Measurements from ENCODE around the gene ZBED1.
"Not testable (repeated sequence)": the region's sequence is repeated elsewhere in the genome, so short reads cannot be mapped to it uniquely, and the experiment has no call there.

Gene ZBED1

GRCh38 chrX:2495595-2495994 lies 5.2 kb downstream of the ZBED1 start:
- no peak for DNase-seq

DNA sequence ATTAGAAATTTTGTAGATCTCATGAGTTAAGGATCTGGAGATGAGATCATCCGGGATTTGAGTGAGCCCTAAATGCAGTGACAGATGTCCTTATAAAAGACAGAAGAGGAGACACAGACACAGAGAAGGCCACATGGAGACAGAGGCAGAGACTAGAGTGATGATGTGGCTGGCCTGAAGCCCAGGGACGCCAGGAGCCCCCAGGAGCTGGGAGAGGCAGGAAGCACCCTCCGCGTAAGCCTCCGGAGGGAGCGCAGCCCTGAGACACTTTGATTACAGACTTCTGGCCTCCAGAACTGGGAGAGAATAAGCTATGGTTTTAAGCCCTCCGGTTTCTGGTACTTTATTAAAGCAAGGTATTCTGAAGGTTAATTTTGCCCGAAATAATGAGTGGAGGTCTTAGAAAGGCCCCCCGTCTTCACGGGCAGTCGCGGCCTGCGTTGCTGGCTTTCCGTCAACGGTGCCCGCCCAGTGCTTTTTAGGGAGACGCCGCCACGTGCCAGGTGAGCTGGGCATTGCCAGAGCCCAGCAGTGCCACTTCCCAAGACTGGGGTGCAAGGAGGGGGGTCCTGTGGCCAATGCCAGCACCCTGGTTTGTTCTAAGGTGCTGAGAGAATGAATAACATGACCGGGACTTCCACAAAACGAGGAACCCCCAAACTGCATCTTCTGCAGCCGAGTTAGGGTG lies 8.1 kb downstream of the ZBED1 start:
- DNase-seq, result no peak

DNA sequence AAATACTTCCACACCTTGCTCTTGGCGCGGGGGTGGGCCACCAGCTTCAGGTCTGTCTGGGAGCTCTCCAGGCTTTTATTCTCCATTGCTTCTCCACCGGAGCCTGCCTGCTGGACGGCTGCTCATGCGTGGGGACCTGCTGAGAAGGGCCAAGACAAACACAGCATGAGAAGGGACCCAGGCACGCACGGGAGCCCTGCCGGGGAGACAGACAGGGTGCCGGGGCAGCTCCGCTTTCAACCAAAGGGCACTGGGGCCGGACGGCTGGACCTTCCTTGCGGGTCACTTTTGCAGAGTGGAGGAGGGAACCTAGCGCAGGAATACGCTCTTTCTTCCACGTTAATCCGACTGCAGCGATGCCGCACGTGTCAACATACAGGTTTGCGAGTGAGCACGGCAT lies 10.1 kb downstream of the ZBED1 start:
- no peak for DNase-seq

GRCh38 chrX:2489446-2490445 lies 11.0 kb downstream of the ZBED1 start:
- no peak for DNase-seq

DNA sequence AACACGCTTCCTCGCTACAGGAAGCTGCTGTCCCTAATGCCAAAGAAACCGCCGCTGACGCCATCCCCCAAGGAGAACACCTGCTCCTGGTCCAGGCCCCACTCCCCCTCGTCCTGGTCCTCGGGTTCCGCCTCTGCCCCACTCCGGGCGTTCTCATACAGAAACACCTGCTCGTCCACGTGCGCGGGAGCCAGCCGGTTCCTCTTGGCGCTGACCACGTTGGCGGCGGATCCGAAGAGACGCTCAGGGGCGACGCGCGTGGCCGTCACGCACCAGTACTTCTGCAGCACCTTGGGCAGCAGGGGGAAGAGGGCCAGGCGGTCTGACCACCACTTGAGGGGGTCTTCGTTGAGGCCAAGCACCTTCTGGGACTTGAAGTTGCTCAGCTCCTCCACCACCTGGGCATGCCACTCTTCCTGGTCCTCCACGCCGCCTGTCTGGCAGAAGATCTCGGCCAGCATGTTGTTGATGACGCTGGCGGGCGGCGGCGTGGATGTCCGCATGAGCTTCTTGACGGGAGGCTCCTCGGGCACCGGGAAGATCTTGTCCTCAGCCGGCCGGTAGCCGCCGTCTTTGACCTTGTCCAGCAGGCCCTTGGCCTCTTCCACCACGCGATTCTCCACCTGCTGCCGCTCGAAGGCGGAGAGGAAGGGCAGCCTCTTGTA lies 12.0 kb downstream of the ZBED1 start:
- DNase-seq, result no peak

GRCh38 chrX:2487366-2487765 lies 13.4 kb downstream of the ZBED1 start:
- no peak for DNase-seq

DNA sequence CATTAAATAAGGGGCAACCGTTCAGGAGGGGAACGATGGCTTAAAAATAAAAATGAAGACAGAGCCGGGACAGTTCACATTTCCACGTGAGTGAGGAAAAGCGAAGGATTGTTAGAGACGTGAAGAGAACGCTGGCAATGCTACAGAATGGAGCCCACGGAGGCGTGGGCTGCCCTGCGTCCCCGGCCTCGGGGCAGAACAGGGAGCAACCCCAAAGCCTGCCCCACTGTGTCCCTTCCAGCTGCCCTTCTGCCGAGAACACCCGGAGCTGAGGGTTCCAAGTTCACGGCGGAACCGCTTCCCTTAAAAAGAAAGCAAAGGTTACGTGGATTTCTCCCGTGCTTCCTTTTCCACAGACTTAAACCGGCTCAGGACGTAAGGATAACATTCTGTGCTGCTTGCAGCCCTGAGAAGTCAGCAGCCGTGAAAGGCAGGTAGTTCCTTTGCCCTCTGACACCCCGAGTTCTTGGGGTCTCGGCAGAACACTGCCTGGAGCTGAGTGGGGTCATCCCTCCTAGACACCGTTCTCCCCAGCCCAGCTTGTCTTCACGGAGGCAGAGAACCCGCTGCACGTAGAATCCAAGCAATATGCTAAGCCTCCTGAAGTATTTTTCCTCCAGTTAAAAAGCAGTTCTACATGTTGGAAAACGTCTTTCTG lies 14.2 kb downstream of the ZBED1 start:
- DNase-seq, result no peak

DNA sequence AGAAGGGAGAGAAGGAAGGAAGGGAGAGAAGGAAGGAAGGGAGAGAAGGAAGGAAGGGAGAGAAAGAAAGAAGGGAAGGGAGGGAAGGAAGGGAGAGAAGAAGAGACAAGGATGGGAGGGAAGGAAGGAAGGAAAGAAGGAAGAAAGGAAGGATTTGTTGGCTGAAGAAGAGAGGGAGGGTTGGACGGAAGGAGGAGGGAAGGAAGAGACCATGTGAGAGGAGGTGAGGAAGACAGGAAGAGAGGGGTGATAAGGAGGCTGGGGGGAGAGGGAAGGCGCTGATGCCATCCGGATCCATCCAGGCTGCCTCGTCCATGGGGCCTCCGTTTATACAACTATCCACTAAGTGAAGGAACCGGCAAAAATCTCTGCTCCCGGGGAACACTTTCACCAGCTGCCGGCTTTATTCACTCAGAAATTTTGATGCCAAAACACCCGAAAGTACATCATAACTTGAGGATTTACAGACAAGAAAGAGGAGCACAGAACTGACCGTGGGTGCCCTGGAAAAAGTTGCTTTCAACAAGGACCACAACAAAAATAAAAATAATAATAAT lies 14.9 kb downstream of the ZBED1 start:
- DNase-seq, result no peak

- no peak for DNase-seq
Measured at GRCh38 chrX:2484721-2485648, 15.8 kb downstream of the ZBED1 start.

DNA sequence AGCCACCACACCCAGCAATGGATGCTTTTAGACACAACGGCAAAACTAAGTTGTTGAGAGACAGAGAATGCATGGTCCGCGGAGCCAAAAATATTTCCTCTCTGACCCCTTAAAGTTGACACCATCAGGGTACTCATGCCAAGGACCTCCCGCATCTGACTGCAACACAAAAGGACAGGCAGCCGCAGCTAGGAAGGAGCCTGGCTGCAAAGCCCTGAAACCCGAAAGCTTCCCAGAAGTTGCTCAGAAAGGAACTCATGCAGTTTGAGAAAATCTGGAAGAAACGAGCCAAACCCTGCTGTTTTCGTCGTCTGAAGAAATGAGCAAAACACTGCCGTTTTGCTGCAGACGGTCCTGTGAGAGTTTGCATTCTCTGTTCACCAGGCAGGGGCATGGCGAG lies 16.5 kb downstream of the ZBED1 start:
- no peak for DNase-seq

DNA sequence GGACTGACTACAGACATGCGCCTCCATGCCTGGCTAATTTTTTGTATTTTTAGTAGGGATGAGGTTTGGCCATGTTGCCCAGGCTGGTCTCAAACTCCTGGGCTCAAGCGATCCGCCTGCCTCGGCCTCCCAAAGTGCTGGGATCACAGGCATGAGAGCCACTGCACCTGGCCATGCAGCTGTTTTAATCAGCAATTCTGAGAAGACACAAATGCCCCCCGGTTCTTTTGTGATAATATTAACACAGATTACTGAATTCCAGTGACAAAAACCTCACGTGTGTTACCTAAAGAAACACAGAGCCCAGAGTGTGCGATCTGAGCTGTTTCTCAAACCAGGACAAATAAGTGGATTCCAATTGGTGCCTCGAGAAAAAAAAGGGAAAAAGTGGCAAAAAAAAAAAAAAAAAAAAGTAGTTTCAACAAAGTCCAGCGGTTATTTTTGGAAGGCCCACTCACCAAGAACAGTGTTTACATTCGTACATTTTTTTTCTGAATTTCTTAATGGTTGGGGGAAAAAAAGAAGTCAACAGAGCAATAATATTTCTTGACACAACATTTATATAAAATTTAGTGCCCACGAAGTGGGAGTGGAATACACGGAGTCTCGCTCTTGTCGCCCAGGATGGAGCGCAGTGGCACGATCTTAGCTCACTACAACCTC lies 17.2 kb downstream of the ZBED1 start:
- no peak for DNase-seq

DNA sequence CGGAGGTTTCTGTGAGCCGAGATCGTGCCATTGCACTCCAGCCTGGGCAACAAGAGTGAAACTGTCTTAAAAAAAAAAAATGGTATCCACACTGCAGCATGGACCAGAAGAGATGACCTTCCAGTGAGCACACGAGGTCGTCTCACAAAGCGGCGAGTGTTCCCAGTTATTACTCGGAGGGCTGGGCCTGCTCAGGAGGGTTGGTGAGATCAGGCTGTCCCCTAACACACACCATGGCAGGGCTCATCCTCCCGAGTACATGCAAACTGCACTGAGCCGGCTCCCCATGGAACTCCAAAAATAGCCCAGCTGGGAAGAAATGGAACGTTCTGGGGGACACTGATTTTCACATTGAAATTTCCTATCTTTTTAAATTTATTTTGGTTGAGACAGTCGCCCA lies 19.2 kb downstream of the ZBED1 start:
- not testable (repeated sequence) for DNase-seq

DNA sequence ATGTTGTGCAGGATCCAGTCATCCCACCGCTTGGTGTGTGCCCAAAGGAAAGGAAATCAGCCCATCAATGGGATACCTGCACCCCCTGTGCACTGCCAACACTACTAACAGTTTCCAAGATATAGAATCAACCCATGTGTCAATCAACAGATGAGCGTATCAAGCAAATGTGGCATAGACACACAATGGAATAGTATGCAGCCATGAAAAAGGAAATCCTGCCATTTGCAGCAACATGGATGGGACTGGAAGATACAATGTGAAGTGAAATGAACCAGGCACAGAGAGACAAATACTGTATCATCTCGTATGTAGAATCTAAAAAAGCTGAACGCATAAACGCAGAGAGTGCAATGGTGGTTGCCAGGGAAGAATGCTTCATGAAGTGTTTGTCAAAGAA lies 20.8 kb downstream of the ZBED1 start:
- DNase-seq, result not testable (repeated sequence)

DNA sequence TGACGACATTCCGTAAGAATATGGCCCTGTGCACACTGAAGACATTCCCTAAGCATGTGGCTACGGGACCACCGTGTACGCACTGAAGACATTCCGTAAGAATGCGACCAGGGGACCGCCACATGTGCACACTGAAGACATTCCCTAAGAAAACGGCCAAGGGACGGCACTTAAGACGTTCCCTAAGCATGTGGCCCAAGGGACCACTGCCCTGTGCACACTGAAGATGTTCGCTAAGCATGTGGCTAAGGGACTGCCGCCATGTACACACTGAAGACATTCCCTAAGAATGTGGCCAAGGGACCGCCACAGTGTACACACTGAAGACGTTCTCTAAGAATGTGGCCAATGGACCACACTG lies 21.4 kb downstream of the ZBED1 start:
- DNase-seq, result no peak

DNA sequence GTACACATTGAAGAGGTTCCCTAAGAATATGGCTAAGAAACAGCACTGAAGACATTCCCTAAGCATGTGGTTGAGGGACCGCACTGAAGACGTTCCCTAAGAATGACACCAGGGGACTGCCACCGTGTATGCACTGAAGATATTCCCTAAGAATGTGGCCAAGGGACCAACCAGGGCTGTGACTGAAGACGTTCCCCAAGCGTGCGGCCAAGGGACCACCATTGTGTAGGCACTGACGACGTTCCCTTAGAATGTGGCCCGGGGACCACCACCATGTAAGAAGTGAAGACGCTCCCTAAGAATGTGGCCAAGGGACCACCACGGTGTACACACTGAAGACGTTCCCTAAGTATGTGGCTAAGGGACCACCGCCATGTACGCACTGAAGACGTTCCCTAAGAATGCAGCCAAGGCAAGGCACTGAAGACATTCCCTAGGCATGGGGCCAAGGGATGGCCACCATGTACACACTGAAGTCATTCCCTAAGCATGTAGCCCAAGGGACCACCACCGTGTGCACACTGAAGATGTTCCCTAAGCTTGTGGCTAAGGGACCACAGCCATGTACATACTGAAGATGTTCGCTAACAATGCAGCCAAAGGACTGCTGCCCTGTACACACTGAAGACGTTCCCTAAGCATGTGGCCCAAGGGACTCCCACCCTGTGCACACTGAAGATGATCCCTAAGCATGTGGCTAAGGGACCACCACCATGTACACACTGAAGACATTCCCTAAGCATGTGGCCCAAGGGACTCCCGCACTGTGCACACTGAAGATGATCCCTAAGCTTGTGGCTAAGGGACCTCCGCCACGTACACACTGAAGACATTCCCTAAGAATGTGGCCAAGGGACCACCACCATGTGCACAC lies 22.0 kb downstream of the ZBED1 start:
- DNase-seq, result no peak

- not testable (repeated sequence) for DNase-seq
Measured at GRCh38 chrX:2477313-2477712, 23.5 kb downstream of the ZBED1 start.

DNA sequence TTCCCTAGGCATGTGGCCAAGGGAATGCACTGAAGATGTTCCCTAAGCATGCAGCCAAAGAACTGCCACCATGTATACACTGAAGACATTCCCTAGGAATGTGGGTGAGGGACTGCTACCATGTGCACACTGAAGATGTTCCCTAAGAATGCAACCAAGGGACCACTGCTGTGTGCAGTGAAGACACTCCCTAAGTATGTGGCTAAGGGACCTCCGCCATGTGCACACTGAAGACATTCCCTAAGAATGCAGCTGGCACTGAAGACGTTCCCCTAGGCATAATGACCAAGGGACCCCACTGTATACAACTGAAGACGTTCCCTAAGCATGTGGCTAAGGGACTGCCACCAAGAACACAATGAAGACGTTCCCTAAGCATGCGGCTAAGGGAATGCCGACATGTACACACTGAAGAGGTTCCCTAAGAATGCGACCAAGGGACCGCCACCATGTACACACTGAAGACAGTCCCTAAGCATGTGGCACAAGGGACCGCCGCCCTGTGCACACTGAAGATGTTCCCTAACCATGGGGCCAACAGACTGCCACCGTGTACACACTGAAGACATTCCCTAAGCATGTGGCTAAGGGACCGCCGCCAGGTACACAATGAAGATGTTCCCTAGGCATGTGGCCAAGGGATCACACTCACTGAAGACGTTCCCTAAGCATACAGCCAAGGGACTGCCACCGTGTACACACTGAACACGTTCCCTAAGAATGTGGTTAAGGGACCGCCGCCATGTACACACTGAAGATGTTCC lies 25.6 kb downstream of the ZBED1 start:
- DNase-seq, result no peak

- DNase-seq, result no peak
Measured at GRCh38 chrX:2474280-2474962, 26.4 kb downstream of the ZBED1 start.

Data from activated gamma-delta T cell (primary cell).